Measurements from ENCODE around the gene PRKAG2. TPM values are rescaled to one million over a fixed set of nuclear protein-coding genes. Genes with fewer than 3 reads are reported as not detected.
"Not testable (repeated sequence)": the region's sequence is repeated elsewhere in the genome, so short reads cannot be mapped to it uniquely, and the experiment has no call there.

Gene PRKAG2
- 10 to 100 TPM; 22.1 to 35.7 TPM for total RNA-seq

DNA sequence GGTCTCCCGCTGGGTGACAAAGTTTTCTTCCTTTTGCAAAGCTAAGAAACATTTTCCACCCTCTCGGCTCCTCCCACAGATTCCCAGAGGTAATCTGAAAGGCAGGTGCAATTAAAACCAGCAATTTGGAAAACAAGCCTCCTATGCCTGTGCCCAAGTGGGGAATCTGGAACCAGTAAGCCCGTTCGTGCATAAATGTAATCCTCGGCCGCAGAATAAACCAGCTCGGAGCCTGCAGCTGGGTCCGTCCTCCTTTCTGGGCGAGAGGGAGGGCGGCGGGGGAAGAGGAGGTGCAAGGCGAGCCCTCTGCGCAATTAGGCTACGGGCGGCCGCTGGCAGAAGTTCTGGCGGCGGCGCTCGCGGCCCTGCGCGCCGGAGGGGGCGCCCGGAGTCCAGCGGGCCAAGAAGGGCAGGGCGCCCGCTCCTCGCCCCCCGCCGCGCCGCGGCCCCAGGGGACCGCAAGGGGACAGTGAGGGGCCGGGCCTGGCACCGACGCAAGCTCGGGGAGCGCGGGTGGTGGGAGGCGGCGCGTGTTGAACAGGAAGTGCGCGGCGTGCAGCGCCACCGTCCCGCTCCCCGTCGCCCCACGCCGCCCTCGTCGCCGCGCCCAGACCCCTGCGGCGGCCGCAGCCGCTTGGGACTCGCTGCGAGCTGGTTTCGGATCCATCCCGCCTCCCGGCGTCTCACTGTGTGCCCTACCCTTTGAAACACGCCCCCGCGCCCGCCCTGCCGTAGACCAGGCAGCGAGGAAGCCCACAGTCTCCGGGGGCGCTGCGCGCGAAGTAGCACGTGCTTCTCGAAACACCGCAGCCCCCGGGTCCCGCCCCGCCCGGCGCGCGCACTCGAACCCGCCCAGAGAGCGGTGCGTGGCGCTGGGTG, at the start of gene PRKAG2:
Gene PRKAG2 (minus strand): TSS at position 217 of the 879 bp plus-strand sequence. CDS start 495 bp downstream, outside the sequence.
- peak; percentile 65 for DNase-seq (ENCODE audit: low spot score in 2 of 2)
- peak; percentile 63 for ATAC-seq
- H3K9me3 Mint-ChIP-seq: no peaks in the 10 kb centered on the region
- peak within 1 kb of the TSS; percentile 65 to 75 for H3K27ac Mint-ChIP-seq
- peaks cover 0 to 5% of the 10 kb centered on the region in 2 donors for H3K36me3 Mint-ChIP-seq

DNA sequence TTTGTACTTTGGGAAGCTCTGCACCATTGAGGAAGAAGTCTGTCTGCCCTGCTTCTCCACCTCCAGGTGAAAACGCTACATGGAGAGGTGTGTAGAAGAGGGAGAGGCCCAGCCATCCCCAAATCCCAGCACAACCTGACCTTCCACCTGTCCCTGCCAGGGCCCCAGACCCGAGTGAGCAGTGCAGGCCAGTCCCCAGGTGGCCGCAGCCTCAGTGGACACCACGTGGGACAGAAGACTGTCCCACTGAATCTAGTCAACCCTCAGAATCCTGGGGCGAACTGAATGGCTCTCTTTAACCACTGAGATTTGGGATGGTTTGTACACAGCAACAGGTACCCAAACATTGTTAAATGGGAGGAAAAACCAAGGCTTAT, 49.4 kb upstream of the PRKAG2 start:
- H3K27ac Mint-ChIP-seq: peak overlapping the region in 1 of 2 donors; percentile 53
- ATAC-seq (no peak), DNase-seq (ENCODE audit: low spot score in 2 of 2) (no peak)
- no peaks in the 10 kb centered on the region for H3K36me3 Mint-ChIP-seq
- peaks cover 0 to 3% of the 10 kb centered on the region in 2 donors for H3K9me3 Mint-ChIP-seq

DNA sequence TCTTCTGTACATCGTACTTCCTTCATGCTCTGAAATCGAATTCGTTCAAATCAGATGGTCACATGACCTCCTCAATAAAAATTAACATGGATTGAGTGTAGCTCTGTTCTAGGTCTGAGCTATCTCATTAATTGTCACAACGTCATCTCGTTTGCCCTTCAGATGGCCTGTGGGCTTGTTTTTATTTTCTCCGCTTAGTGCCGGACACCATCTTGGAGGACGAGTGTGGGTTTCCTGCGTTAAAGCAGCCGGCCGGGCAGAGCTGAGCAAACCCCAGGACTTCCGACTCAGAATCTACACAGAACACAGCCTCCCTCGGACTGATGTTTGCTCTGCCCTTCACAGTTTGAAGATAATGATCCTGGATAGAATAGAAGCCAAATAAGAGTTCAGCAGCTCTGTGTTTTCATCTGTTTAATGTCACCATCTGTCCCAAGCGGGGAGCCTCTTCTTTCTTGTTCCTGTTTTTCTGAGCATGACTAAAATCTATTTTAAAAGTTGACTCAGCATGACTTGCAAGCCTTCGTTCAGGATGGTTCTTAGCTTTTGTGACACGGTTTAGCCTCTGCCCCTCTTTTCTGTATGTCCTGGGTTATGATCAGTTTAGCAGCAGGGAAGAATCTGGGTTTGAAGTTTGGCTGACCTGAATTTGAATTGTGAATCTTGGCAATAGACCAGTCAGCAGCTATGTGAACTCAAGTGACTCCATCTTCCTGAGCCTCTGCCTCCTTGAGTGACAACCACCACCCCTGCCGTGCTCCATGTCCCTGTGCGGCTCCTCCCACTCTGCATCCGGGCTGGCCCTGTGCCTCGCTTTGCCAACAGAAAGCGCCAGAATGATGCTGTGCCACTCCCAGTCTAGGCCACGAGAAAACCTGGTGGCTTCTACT, 48.8 kb upstream of the PRKAG2 start:
- H3K36me3 Mint-ChIP-seq: no peaks in the 10 kb centered on the region
- H3K27ac Mint-ChIP-seq: peak overlapping the region; percentile 53 to 72
- no peak for DNase-seq (ENCODE audit: low spot score in 2 of 2)
- peak; percentile 47 to 50 for ATAC-seq
- H3K9me3 Mint-ChIP-seq: peaks cover 0 to 3% of the 10 kb centered on the region in 2 donors

DNA sequence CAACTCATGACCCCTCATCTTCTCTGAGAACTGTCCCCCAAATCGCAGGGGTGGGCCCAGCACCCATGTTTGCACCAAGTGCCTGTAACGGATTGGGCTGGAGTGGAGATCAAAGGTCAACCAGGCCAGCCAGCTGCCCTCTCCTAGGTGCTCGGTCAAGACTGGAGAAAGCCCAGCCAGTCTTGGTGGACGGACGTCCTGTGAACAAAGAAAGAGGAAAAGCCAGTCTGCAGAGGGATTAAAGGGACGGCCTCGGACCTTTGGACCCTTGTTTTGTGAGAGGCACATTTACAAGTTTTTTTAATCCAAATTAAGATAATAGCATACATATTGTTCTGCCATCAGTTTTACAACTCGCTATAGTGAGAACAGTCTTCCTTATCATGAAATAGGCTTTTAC, 47.6 kb upstream of the PRKAG2 start:
- DNase-seq (ENCODE audit: low spot score in 2 of 2) (no peak), ATAC-seq (no peak)
- H3K27ac Mint-ChIP-seq: no peak overlapping the region
- H3K36me3 Mint-ChIP-seq: no peaks in the 10 kb centered on the region
- peaks cover 0 to 3% of the 10 kb centered on the region in 2 donors for H3K9me3 Mint-ChIP-seq

DNA sequence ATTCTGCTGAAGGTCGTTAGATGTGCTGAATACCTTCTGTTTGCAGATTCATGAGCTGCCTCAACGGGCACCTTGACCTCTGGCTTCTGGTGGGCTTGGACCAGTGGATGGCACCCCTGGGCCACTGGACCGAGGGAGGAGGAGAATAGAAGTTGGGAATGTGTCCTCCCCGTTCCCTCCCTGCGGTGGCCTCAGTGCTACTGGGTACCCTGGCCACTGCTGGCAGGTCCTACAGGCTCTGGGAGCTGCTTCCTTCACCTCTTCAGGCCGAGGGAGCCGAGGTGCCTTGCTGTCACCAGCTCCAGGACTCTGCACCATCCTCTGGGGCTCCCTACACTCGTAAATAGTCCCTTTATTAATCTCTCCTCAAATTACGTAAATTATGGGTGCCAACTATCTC, 47.1 kb upstream of the PRKAG2 start:
- H3K9me3 Mint-ChIP-seq: peaks cover 0 to 3% of the 10 kb centered on the region in 2 donors
- H3K27ac Mint-ChIP-seq: no peak overlapping the region
- H3K36me3 Mint-ChIP-seq: no peaks in the 10 kb centered on the region
- ATAC-seq: no peak
- DNase-seq (ENCODE audit: low spot score in 2 of 2): no peak

DNA sequence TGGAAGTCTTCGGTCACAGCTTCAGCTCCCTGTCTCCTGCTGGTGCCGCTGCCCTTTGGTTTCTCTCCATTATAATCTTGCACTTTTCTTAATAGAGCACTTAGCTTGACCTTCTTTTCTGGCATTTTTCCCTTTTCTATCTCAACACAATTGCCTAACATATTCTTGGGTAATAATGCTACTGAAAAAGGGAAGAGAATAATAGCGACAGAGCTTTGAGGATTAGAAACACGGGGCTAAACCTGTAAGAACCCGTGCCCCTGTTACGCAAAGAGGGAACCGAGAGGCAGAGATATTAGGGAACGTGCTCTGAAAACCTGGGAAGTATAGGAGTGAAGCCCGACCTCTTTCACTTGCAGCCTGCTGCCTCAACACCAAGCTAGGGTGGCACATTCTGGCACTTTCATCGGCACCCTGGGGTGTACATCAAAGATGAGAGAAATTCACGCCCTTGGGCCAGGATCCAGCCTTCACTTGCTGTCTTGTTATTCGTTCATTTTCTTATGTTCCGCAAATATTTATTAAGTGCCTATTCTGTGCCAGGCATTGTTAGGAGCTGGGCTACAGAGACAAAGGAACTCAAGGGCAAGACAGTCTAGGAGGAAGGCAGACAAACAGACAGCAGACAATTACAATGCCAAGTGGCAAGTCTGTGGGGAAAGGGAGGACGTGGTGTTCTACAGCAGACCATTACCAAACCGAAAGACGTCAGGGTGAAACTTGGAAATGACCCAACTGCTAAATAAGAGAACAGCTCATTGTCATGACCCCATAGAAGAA, 46.4 kb upstream of the PRKAG2 start:
- no peak overlapping the region for H3K27ac Mint-ChIP-seq
- ATAC-seq (no peak), DNase-seq (ENCODE audit: low spot score in 2 of 2) (no peak)
- H3K36me3 Mint-ChIP-seq: no peaks in the 10 kb centered on the region
- peaks cover 0 to 3% of the 10 kb centered on the region in 2 donors for H3K9me3 Mint-ChIP-seq

DNA sequence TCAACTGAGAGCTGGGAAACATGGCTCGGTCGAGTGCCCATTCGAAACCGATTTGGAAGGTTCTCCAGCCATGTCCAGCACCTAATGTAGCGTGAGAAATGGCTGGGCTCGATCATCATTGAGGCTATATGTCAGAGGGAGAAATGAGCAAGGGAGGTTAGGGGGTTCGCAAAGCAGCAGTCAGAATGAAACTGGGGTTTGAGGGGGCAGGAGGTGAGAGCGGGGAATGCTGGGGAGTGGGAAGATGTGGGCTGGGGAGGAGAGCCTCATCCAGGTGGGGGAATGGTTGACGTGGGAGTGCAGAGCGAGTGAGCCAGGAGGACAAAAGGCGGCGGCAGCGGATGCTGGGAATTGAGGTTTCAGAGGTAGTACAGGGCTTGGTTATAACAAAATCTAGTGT, 44.5 kb upstream of the PRKAG2 start:
- no peaks in the 10 kb centered on the region for H3K36me3 Mint-ChIP-seq
- H3K27ac Mint-ChIP-seq: no peak overlapping the region
- ATAC-seq (no peak), DNase-seq (ENCODE audit: low spot score in 2 of 2) (no peak)
- peaks cover 0 to 3% of the 10 kb centered on the region in 2 donors for H3K9me3 Mint-ChIP-seq

DNA sequence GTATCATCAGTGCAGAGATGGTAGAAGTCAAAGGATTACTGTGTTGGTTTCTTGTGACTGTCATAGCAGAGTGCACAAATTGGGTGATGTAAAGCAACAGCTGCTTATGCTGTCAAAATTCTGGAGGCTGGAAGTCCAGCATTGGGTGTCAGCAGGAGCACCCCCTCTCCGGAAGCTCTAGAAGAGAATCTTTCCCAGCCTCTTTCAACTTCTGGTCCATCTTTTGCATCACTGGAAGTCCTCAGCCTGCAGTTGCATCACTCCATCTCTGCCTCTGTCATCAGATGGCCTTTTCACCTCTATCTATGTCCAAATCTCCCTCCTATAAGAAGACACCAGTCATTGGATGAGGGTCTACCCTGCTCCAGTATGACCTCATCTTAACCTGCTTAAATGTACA, 43.6 kb upstream of the PRKAG2 start:
- DNase-seq (ENCODE audit: low spot score in 2 of 2) (no peak), ATAC-seq (no peak)
- Mint-ChIP-seq H3K36me3 (peaks cover 0 to 1% of the 10 kb centered on the region in 2 donors), H3K27ac (no peak overlapping the region), H3K9me3 (peaks cover 0 to 3% of the 10 kb centered on the region in 2 donors)

DNA sequence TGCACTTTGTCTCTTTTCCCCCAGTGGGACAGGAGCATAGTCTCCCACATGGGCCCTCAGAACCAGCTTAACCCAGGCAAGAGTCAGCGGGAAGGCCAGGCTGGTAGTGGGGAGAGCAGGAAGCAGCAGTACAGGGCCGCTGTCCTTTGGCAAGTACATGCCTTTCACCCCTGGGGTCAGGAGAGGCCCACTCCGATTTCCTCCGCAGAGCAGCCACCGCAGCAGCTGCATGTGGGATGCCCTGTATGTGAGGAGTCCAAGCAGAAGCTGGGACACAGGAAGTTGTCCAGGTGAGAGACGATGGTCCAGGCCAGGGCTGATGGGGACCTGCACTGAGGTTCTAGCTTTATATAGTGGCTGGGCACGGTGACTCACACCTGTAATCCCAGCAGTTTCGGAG, 42.7 kb upstream of the PRKAG2 start:
- H3K36me3 Mint-ChIP-seq: peaks cover 0 to 5% of the 10 kb centered on the region in 2 donors
- H3K9me3 Mint-ChIP-seq: peaks cover 0 to 4% of the 10 kb centered on the region in 2 donors
- no peak for DNase-seq (ENCODE audit: low spot score in 2 of 2)
- no peak overlapping the region for H3K27ac Mint-ChIP-seq
- ATAC-seq: no peak

DNA sequence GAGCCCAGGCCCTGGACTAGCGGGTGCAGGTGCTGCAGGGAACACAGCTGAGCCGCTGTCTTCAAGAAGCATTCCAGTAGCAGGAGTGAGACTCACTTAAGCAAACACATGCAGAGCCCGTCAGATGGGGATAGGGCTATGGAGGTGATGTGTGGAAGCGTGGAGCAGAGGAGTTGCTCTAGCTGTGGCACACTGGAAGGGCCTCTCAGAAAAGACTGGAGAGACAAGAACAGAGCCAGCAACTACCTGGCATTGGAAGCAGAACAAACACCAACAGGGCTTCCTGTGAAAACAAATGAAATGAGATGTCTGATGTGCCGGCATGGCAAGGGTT, 41.6 kb upstream of the PRKAG2 start:
- DNase-seq (ENCODE audit: low spot score in 2 of 2): no peak
- Mint-ChIP-seq H3K9me3 (peaks cover 7 to 10% of the 10 kb centered on the region in 2 donors), H3K36me3 (peaks cover 0 to 5% of the 10 kb centered on the region in 2 donors), H3K27ac (peak overlapping the region in 1 of 2 donors; percentile 3)
- ATAC-seq: no peak

DNA sequence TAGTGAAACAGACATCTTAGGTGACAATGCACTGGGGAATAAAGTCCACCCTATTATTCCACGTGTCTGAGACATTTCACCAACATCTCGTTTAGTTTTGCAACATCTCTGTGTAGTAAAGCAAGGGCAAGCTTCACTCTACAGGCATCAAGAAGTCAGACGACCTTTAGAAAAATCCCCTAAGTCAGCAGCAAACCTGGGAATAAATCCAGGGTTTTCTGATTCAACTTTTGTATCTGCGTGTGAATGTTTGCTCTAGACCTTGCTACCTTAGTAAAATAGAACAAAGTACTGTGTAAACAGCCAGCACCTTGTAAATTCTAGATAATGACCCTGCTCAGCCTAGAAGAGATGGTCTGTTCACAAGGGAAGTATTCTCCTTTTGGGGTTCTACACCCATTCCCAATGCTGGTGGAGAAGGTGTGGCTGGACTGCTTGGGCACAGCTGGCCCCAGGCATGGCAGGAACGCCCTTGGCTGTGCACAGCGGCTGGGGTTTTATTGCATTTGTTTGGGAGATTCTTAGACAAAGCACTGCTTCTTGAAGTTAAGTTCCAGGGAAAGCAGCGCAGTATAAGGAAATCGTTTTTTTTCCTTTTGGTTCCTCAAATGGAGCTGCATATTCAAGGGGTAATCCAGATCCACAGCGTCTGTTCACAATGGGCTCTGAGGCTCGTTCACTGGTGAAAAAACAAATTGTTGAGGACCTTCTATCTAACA, 41.0 kb upstream of the PRKAG2 start:
- Mint-ChIP-seq H3K36me3 (peaks cover 0 to 5% of the 10 kb centered on the region in 2 donors), H3K27ac (peak overlapping the region in 1 of 2 donors; percentile 3), H3K9me3 (peaks cover 7 to 10% of the 10 kb centered on the region in 2 donors)
- no peak for DNase-seq (ENCODE audit: low spot score in 2 of 2)
- no peak for ATAC-seq

DNA sequence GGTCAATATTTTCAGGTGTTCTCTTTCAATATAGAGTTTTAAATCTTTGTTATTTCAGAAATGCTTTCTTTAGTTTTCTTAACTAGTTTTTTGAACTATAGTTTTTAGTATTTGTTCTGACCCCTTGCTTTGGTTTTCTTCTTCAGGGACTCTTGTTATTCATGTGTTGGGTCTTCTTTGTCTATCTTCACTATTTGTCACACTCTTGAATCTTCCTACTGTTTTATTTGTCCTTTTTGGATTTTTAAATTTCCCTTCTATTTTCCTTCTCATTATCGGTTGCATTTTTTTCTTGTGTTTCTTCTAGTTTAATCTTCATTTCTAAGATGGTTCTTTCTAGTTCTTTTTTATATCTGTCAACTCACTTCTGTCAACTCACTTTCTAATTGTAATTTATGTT, 37.1 kb upstream of the PRKAG2 start:
- no peak for ATAC-seq

DNA sequence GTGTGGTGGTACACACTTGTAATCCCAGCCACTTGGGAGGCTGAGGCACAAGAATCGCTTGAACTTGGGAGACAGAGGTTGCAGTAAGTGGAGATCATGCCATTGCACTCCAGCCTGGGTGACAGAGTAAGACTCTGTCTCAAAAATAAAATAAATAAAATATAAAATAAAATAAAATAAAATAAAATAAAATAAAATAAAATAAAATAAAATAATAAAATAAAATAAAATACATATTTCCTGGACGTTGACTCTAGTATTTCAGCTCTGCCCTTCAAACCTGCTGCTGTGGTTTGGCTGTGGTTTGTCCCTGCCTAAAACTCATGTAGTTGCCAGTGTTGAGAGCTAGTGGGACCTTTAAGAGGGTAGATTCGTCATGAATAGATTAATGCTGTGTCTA, 33.7 kb upstream of the PRKAG2 start:
- DNase-seq (ENCODE audit: low spot score in 2 of 2); H3K27ac Mint-ChIP-seq; H3K36me3 Mint-ChIP-seq; ATAC-seq: not testable (repeated sequence)
- peaks cover 7 to 10% of the 10 kb centered on the region in 2 donors for H3K9me3 Mint-ChIP-seq

More for the DNA sequence above, 37.1 kb upstream of the PRKAG2 start:
- no peak for DNase-seq (ENCODE audit: low spot score in 2 of 2)
- peaks cover 0 to 5% of the 10 kb centered on the region in 2 donors for H3K36me3 Mint-ChIP-seq
- no peak overlapping the region for H3K27ac Mint-ChIP-seq
- H3K9me3 Mint-ChIP-seq: peaks cover 7 to 10% of the 10 kb centered on the region in 2 donors

DNA sequence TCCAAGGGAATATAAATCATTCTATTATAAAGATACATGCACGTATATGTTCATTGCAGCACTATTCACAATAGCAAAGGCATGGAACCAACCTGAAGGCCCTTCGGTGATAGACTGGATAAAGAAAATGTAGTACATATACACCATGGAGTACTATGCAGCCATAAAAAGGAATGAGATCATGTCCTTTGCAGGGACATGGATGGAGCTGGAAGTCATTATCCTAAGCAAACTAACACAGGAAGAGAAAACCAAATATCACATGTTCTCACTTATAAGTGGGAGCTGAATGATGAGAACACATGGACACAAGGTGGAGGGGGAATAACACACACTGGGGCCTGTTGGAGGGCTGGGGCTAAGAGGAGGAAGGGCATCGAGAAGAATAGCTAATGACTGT, 30.2 kb upstream of the PRKAG2 start:
- ATAC-seq, H3K27ac Mint-ChIP-seq, H3K36me3 Mint-ChIP-seq, H3K9me3 Mint-ChIP-seq: not testable (repeated sequence)
- peak in 1 of 2 donors; percentile 26 for DNase-seq (ENCODE audit: low spot score in 2 of 2)

DNA sequence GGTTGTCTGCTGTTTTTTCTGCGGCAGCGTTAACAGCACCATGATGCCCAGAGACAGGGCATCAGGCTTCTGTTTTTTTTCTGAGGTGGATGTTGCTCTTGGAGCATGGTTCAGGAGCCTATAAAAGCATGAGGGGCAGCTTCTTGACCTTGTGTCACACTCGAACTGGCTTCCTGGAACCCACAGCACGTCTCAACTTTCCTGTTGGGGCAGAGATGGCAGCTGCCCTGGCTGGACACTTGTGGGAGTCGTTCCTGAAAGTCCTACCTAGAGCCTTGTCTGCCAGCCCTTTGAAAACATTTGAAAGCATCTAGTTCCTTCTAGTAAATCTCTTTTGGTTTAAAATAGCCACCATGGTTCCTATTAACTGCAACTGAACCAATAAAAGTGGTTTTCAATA, 28.9 kb upstream of the PRKAG2 start:
- no peaks in the 10 kb centered on the region for H3K36me3 Mint-ChIP-seq
- ATAC-seq (no peak), DNase-seq (ENCODE audit: low spot score in 2 of 2) (peak in 1 of 2 donors; percentile 23)
- H3K9me3 Mint-ChIP-seq: no peaks in the 10 kb centered on the region
- H3K27ac Mint-ChIP-seq: no peak overlapping the region

DNA sequence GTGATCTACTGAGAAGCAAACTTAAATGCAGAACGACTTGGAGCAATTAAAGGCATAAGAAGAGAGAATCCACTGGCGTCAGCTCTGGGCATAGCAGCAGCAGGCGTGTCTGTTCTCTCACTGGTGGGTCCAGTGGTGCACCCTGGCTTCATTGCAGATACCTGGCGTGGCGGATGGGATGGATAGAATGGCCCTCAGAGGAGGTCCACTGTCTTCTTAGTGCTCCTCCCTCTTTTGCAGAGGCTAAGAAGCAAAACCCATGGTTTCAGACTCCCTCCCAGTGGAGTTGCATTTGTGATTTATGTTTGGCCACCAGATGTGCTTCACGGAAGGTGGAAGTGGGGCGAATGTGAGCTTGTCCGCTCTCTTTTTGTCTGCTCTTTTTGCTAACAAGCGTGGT, 28.4 kb upstream of the PRKAG2 start:
- H3K9me3 Mint-ChIP-seq: no peaks in the 10 kb centered on the region

More for the DNA sequence above, 28.4 kb upstream of the PRKAG2 start:
- DNase-seq (ENCODE audit: low spot score in 2 of 2) (peak in 1 of 2 donors; percentile 6), ATAC-seq (no peak)
- H3K36me3 Mint-ChIP-seq: no peaks in the 10 kb centered on the region
- no peak overlapping the region for H3K27ac Mint-ChIP-seq

Data from activated naive CD4-positive, alpha-beta T cell treated with anti-CD3 and anti-CD28 coated beads, Interleukin-2, amount 50 U/mL, for 72 hours (primary cell).